ENCODE results near the gene SIMC1.

DNA sequence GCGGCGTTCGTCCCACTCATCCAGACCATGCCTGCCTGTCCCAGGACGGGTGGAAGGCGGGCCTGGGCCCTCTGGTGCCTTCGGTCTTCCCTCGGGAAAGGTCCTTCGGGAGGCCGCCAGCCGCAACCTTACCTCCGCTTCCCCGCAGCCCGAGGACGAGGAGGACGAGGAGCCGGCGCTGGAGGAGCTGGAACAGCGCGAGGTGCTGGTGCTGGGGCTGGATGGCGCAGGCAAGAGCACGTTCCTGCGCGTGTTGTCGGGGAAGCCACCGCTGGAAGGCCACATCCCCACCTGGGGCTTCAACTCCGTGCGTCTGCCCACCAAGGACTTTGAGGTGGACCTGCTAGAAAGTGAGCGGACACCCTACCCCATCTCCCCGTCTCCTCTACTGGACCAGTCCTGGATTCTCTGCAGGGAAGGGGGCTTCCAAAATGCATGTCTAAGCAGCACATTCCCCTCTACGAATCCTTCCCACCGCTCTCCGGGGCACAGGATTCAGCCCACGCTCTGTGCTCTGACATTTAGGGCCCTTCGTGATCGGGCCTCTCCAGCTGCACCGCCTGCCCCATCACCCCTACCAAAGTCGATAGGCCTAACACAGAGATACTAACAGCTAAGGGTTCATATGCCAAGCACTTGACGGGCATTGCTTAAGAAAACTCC, 128.1 kb downstream of the SIMC1 start:
- no peak for TF ChIP-seq CTCF (IDR thresholded peaks at IDR 0.05)
- no peak for TF ChIP-seq EZH2 (IDR thresholded peaks at IDR 0.05; ENCODE audit: borderline replicate concordance, insufficient read depth, low read depth, low read length, poor library complexity, severe bottlenecking)
